AG10803 (cell line): ENCODE data around the gene ADAMTS4.

ENCODE experiments used
- DNase-seq: peaks from one replicate; pipeline ENCODE4 v3.0.0; 2010; ENCODE audit warnings: low read depth
- H3K4me3 ChIP-seq: 2 replicates; pipeline ENCODE4 v1.5.1; 2011; ENCODE audit warnings: mild to moderate bottlenecking, low read length, control low read depth
- CTCF ChIP-seq: conservative IDR thresholded peaks from 2 replicates; pipeline ENCODE4 v1.5.1; 2011; ENCODE audit warnings: mild to moderate bottlenecking, low read length, control low read depth, inconsistent platforms

The ADAMTS4 gene

GRCh38 chr1:161193561-161194235 is 5.2 kb downstream of the ADAMTS4 start:
- no peak for TF ChIP-seq CTCF
- no peak overlapping the region for H3K4me3 ChIP-seq
- no peak for DNase-seq

- peak; percentile 92 for TF ChIP-seq CTCF
- peak; percentile 69 for DNase-seq
- no peak overlapping the region for H3K4me3 ChIP-seq
Measured at GRCh38 chr1:161192476-161193465, 6.1 kb downstream of the ADAMTS4 start.

- H3K4me3 ChIP-seq = no peak overlapping the region
- no peak for TF ChIP-seq CTCF
- DNase-seq = no peak
Measured at GRCh38 chr1:161191971-161192370, 6.9 kb downstream of the ADAMTS4 start.

GRCh38 chr1:161190962-161191521 is 7.8 kb downstream of the ADAMTS4 start:
- DNase-seq = no peak

GRCh38 chr1:161189036-161189435 is 9.8 kb downstream of the ADAMTS4 start:
- H3K4me3 ChIP-seq = no peak overlapping the region
- TF ChIP-seq CTCF = no peak
- DNase-seq = peak; percentile 39

More at GRCh38 chr1:161190962-161191521, 7.8 kb downstream of the ADAMTS4 start:
- no peak overlapping the region for H3K4me3 ChIP-seq
- no peak for TF ChIP-seq CTCF

- no peak for DNase-seq
- no peak overlapping the region for H3K4me3 ChIP-seq
- no peak for TF ChIP-seq CTCF
Measured at GRCh38 chr1:161188381-161188780, 10.5 kb downstream of the ADAMTS4 start.
